ENCODE data around the gene NCAN. TPM values are rescaled to one million over a fixed set of nuclear protein-coding genes. Genes with fewer than 3 reads are reported as not detected.

Gene NCAN
- total RNA-seq, 1 experiment from 2014 or later = not detected

DNA sequence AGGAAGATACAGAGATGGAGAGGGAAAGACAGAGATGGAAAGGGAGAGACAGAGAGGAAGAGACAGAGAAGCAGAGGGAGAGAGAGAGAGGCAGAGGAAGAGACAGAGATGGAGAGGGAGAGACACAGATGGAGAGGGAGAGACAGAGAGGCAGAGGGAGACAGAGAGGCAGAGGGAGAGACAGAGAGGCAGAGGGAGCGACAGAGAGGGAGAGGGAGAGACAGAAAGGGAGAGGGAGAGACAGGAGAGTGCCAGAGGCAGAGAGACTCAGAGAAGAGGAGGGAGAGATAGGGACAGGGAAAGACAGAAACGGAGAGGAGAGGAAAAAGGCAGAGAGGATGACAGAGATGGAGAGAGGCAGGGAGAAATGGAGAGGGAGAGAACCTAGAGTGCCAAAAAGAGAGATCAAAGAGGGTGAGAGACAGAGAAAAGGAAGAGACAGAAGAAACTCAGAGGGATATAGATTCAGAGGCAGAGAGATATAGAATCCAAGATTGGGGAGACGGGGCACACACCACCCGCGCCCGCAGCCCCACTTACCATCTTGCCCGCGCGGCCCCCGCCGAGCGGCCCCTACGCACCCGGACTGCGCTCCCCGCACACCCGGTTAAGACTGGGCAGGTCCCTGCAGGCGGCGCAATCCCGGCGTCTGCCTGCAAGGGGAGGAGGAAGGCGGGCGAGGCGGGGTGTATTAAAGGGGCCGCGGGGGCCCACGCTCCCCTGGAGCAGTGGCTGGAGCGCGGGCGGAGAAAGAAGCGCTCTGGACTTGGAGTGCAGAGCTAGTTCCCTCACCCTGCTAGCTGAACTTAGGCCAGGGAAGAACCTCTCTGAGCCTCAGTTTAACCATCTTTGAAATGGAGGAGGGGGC lies 50.7 kb downstream of the NCAN start:
- H3K4me1 ChIP-seq (ENCODE audit: low read length) = no peaks in the 10 kb centered on the region
- DNase-seq = no peak
- no peak overlapping the region for H3K4me2 ChIP-seq (ENCODE audit: low read depth, low read length, poor library complexity, severe bottlenecking)
- H3K27me3 ChIP-seq (ENCODE audit: low read length) = no peaks in the 10 kb centered on the region
- H3K36me3 ChIP-seq (ENCODE audit: insufficient read depth, low read length) = no peaks in the 10 kb centered on the region
- no peaks in the 10 kb centered on the region for H4K20me1 ChIP-seq (ENCODE audit: insufficient read depth, low read depth, low read length)
- no peaks in the 10 kb centered on the region for H3K9me2 ChIP-seq (replicated peaks; ENCODE audit: insufficient read depth, low read length)
- no peak overlapping the region for H3K9ac ChIP-seq (ENCODE audit: low read length)
- H3K4me3 ChIP-seq (ENCODE audit: low read length) = no peak overlapping the region
- no peaks in the 10 kb centered on the region for H3K79me2 ChIP-seq (ENCODE audit: low read length)
- no peak overlapping the region for H2AFZ ChIP-seq (ENCODE audit: low read length)
- no peaks in the 10 kb centered on the region for H3K9me3 ChIP-seq (ENCODE audit: low read length)
- H3K27ac ChIP-seq (ENCODE audit: low read length) = no peak overlapping the region

DNA sequence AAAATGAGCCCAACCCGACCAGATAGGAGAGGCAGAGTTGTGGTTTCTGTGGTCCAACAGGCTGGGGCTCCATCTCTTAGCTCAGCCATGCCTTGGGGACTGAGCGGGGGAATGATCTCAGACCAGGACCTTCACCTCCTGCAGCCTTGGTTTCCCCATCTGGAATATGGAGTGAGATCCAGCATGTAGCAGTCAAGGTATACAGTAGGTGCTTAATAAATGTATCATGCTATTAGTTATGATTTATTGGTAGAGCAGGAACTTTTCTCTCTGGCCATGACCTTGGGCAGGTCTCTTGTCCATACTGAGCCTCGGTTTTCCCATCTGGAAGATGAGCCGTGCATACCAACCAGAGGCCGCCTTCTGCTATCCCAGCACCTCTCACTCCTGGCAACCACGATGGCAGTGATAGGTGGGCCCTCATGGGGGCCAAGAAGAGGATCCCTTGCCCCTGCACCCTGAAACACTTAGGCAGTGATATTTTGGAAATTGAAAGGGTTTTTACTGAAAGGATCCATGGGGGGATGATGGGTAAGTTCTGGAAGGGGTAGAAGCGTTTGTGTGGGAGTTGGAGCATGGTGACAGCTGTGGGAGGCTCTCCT lies 52.2 kb downstream of the NCAN start:
- H3K4me1 ChIP-seq (ENCODE audit: low read length) = no peaks in the 10 kb centered on the region
- no peaks in the 10 kb centered on the region for H3K36me3 ChIP-seq (ENCODE audit: insufficient read depth, low read length)
- no peaks in the 10 kb centered on the region for H3K9me2 ChIP-seq (replicated peaks; ENCODE audit: insufficient read depth, low read length)
- no peaks in the 10 kb centered on the region for H4K20me1 ChIP-seq (ENCODE audit: insufficient read depth, low read depth, low read length)
- H3K27ac ChIP-seq (ENCODE audit: low read length) = no peak overlapping the region
- H3K79me2 ChIP-seq (ENCODE audit: low read length) = no peaks in the 10 kb centered on the region
- H3K27me3 ChIP-seq (ENCODE audit: low read length) = no peaks in the 10 kb centered on the region
- H3K9ac ChIP-seq (ENCODE audit: low read length) = no peak overlapping the region
- no peak overlapping the region for H3K4me2 ChIP-seq (ENCODE audit: low read depth, low read length, poor library complexity, severe bottlenecking)
- DNase-seq = no peak
- H3K4me3 ChIP-seq (ENCODE audit: low read length) = no peak overlapping the region
- H2AFZ ChIP-seq (ENCODE audit: low read length) = no peak overlapping the region
- H3K9me3 ChIP-seq (ENCODE audit: low read length) = no peaks in the 10 kb centered on the region

GRCh38 chr19:19267305-19267704 lies 55.5 kb downstream of the NCAN start:
- H3K4me2 ChIP-seq (ENCODE audit: low read depth, low read length, poor library complexity, severe bottlenecking) = no peak overlapping the region
- no peak overlapping the region for H3K27ac ChIP-seq (ENCODE audit: low read length)
- no peaks in the 10 kb centered on the region for H3K27me3 ChIP-seq (ENCODE audit: low read length)
- H3K9me3 ChIP-seq (ENCODE audit: low read length) = no peaks in the 10 kb centered on the region
- no peaks in the 10 kb centered on the region for H3K36me3 ChIP-seq (ENCODE audit: insufficient read depth, low read length)
- H4K20me1 ChIP-seq (ENCODE audit: insufficient read depth, low read depth, low read length) = no peaks in the 10 kb centered on the region
- H3K9ac ChIP-seq (ENCODE audit: low read length) = no peak overlapping the region
- H3K79me2 ChIP-seq (ENCODE audit: low read length) = no peaks in the 10 kb centered on the region
- H3K9me2 ChIP-seq (replicated peaks; ENCODE audit: insufficient read depth, low read length) = no peaks in the 10 kb centered on the region
- H3K4me3 ChIP-seq (ENCODE audit: low read length) = no peak overlapping the region
- DNase-seq = no peak
- H3K4me1 ChIP-seq (ENCODE audit: low read length) = no peaks in the 10 kb centered on the region
- H2AFZ ChIP-seq (ENCODE audit: low read length) = no peak overlapping the region

- no peaks in the 10 kb centered on the region for H3K4me1 ChIP-seq (ENCODE audit: low read length)
- no peaks in the 10 kb centered on the region for H3K79me2 ChIP-seq (ENCODE audit: low read length)
- H3K9ac ChIP-seq (ENCODE audit: low read length) = no peak overlapping the region
- no peaks in the 10 kb centered on the region for H3K36me3 ChIP-seq (ENCODE audit: insufficient read depth, low read length)
- H3K4me3 ChIP-seq (ENCODE audit: low read length) = no peak overlapping the region
- no peak overlapping the region for H2AFZ ChIP-seq (ENCODE audit: low read length)
- H3K9me3 ChIP-seq (ENCODE audit: low read length) = no peaks in the 10 kb centered on the region
- no peak overlapping the region for H3K4me2 ChIP-seq (ENCODE audit: low read depth, low read length, poor library complexity, severe bottlenecking)
- H4K20me1 ChIP-seq (ENCODE audit: insufficient read depth, low read depth, low read length) = no peaks in the 10 kb centered on the region
- H3K27ac ChIP-seq (ENCODE audit: low read length) = no peak overlapping the region
- no peak for DNase-seq
- no peaks in the 10 kb centered on the region for H3K9me2 ChIP-seq (replicated peaks; ENCODE audit: insufficient read depth, low read length)
- no peaks in the 10 kb centered on the region for H3K27me3 ChIP-seq (ENCODE audit: low read length)
Observed at GRCh38 chr19:19268453-19269385, 57.0 kb downstream of the NCAN start.

DNA sequence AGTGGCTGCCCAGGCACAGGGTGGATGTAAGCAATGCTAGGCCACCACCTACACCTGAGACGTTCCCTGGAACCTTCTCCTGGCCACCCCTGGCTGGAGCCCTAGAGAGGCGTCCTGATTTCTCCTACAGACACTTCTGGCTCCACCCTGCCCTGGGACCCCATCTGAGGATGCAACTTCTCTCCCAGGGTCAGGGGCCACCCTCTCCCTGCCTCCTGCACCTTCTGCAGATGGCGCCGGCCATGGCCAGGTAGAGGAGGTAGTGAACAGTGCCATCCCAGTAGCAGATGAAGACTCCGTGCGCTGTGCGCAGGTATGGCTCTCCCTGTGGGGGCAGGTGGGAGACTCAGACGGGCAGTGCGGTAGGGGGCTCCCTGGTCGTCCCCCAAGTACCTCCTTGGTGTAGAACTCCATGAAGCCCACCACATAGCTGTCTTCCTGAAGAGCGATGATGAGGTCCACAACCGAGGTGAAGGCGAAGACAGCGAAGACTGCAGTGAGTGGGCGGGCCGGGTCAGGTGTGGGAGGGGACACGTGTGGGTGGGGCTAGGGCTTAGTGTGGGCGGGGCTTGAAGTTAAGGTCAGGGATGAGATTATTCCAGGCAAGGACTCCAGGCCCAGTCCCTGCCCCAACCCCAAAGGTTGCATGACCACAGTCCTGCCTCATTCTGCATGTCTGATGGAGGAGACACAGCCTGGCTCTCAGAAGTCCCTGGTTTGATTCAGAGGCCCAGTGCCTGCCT lies 58.4 kb downstream of the NCAN start:
- H3K79me2 ChIP-seq (ENCODE audit: low read length) = no peaks in the 10 kb centered on the region
- no peak overlapping the region for H2AFZ ChIP-seq (ENCODE audit: low read length)
- H3K27me3 ChIP-seq (ENCODE audit: low read length) = no peaks in the 10 kb centered on the region
- H3K4me1 ChIP-seq (ENCODE audit: low read length) = no peaks in the 10 kb centered on the region
- DNase-seq = no peak
- H3K27ac ChIP-seq (ENCODE audit: low read length) = no peak overlapping the region
- no peaks in the 10 kb centered on the region for H3K36me3 ChIP-seq (ENCODE audit: insufficient read depth, low read length)
- H3K4me2 ChIP-seq (ENCODE audit: low read depth, low read length, poor library complexity, severe bottlenecking) = no peak overlapping the region
- no peaks in the 10 kb centered on the region for H3K9me2 ChIP-seq (replicated peaks; ENCODE audit: insufficient read depth, low read length)
- H4K20me1 ChIP-seq (ENCODE audit: insufficient read depth, low read depth, low read length) = no peaks in the 10 kb centered on the region
- no peaks in the 10 kb centered on the region for H3K9me3 ChIP-seq (ENCODE audit: low read length)
- H3K4me3 ChIP-seq (ENCODE audit: low read length) = no peak overlapping the region
- H3K9ac ChIP-seq (ENCODE audit: low read length) = no peak overlapping the region

GRCh38 chr19:19270749-19271571 lies 59.2 kb downstream of the NCAN start:
- H3K27me3 ChIP-seq (ENCODE audit: low read length) = no peaks in the 10 kb centered on the region
- no peak overlapping the region for H3K27ac ChIP-seq (ENCODE audit: low read length)
- no peak for DNase-seq
- peaks cover 5% of the 10 kb centered on the region for H3K4me1 ChIP-seq (ENCODE audit: low read length)
- H3K9me3 ChIP-seq (ENCODE audit: low read length) = no peaks in the 10 kb centered on the region
- no peaks in the 10 kb centered on the region for H3K9me2 ChIP-seq (replicated peaks; ENCODE audit: insufficient read depth, low read length)
- no peak overlapping the region for H3K9ac ChIP-seq (ENCODE audit: low read length)
- H2AFZ ChIP-seq (ENCODE audit: low read length) = no peak overlapping the region
- no peak overlapping the region for H3K4me2 ChIP-seq (ENCODE audit: low read depth, low read length, poor library complexity, severe bottlenecking)
- no peaks in the 10 kb centered on the region for H3K79me2 ChIP-seq (ENCODE audit: low read length)
- H4K20me1 ChIP-seq (ENCODE audit: insufficient read depth, low read depth, low read length) = no peaks in the 10 kb centered on the region
- no peaks in the 10 kb centered on the region for H3K36me3 ChIP-seq (ENCODE audit: insufficient read depth, low read length)
- no peak overlapping the region for H3K4me3 ChIP-seq (ENCODE audit: low read length)

DNA sequence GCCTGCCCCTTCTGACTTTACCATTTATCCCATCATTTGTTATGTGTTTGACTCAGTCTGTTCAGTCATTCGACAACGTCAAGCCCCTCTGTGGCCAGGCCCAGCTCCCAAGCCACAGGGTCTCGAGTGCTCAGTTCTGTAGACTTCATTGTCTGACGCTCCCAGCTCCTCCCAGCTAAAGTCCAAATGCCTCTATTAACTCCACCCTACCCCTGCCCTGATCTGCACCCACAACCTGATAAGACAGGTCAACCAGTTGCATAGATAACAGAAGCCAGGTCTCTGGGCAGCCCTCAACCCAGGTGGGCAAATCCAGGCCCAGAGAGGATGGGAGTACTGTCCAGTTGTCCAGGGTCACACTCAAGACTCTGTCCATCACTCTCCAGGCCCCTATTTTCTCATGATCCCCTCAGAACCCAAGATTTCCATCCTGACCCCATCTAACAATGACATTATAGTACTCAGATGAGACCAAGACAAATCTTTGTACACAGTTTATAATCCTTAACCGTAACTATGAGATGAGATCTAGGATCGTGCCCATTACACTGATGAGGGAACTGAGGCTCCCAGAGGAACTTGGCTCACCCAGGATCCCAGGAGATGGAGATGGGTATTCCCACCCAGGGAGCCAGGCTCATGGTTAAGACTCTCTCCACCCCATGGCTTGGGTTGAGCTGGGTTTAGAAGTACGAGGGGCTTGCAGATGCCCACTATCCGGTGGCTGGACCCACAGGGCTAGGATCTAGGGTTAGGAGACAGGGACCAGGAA lies 60.3 kb downstream of the NCAN start:
- no peak for DNase-seq
- Histone ChIP-seq H3K36me3 (ENCODE audit: insufficient read depth, low read length) (peaks cover 5% of the 10 kb centered on the region; the same call in 1 of the 2 replicates), H3K79me2 (ENCODE audit: low read length) (no peaks in the 10 kb centered on the region), H3K9me3 (ENCODE audit: low read length) (no peaks in the 10 kb centered on the region), H2AFZ (ENCODE audit: low read length) (no peak overlapping the region), H3K27me3 (ENCODE audit: low read length) (no peaks in the 10 kb centered on the region), H3K4me1 (ENCODE audit: low read length) (peaks cover 5% of the 10 kb centered on the region), H3K4me2 (ENCODE audit: low read depth, low read length, poor library complexity, severe bottlenecking) (no peak overlapping the region), H4K20me1 (ENCODE audit: insufficient read depth, low read depth, low read length) (no peaks in the 10 kb centered on the region), H3K4me3 (ENCODE audit: low read length) (no peak overlapping the region), H3K27ac (ENCODE audit: low read length) (no peak overlapping the region), H3K9ac (ENCODE audit: low read length) (no peak overlapping the region), H3K9me2 (replicated peaks; ENCODE audit: insufficient read depth, low read length) (no peaks in the 10 kb centered on the region)
